ENCODE measurements around the gene KIFBP. TPM values are rescaled to one million over a fixed set of nuclear protein-coding genes. Genes with fewer than 3 reads are reported as not detected.
A peak's percentile ranks its signal among the peaks of the same experiment; 100 is the strongest.

The KIFBP gene
- 44.7 and 45.5 TPM in 2 replicates for total RNA-seq (2021)
- long read RNA-seq, transcript KIF1BP-201 (7 exons, 2,544 nt) = major isoform, 400 of 424 reads
- long read RNA-seq, partial matches to known transcripts = 5 of 424 reads
- long read RNA-seq, other reads (novel, unspliced or antisense) = 12 of 424 reads

GRCh38 chr10:68988530-68989316 lies at the start of gene KIFBP:
TSS of gene KIFBP (plus strand) at chr10:68988803. CDS start at chr10:68988833, 30 bp downstream.
- H2AK5ac ChIP-seq (ENCODE audit: insufficient read length, low read length) = no peak within 1 kb of the TSS
- H3T11ph ChIP-seq (ENCODE audit: low read length) = no peak within 1 kb of the TSS
- peak; percentile 97 for DNase-seq
- H3K9ac ChIP-seq (ENCODE audit: extremely low read depth, insufficient read length, low read length) = peak within 1 kb of the TSS; percentile 75
- Mint-ChIP-seq H3K27me3 (ENCODE audit: low read depth) (no peaks in the 10 kb centered on the region; the same call in 1 of the 2 replicates), H3K4me1 (peaks cover 19 to 25% of the 10 kb centered on the region in 2 experiments), H3K27ac (peak within 1 kb of the TSS; percentile 96 to 99 (median 98)), H3K4me3 (peak within 1 kb of the TSS; percentile 95 to 100), H3K9me3 (no peaks in the 10 kb centered on the region), H3K36me3 (ENCODE audit: insufficient read depth in 1 of 3, low read depth in 3 of 3) (peaks cover 5 to 44% (median 23%) of the 10 kb centered on the region in 3 experiments; a peak in 6 of 7 replicates)
- H3K4ac ChIP-seq (ENCODE audit: low read depth, low read length) = no peak within 1 kb of the TSS
- H2AFZ ChIP-seq (ENCODE audit: low read length) = no peak within 1 kb of the TSS
- H3K79me1 ChIP-seq (ENCODE audit: insufficient read depth, low read depth, low read length, poor library complexity, severe bottlenecking) = no peaks in the 10 kb centered on the region
- H2BK15ac ChIP-seq (ENCODE audit: low read depth, low read length) = no peak within 1 kb of the TSS
- H4K20me1 ChIP-seq (ENCODE audit: control insufficient read depth, insufficient read depth, insufficient read length) = no peaks in the 10 kb centered on the region
- H3K14ac ChIP-seq (ENCODE audit: insufficient read depth, low read length) = peak within 1 kb of the TSS; percentile 41
- H2BK12ac ChIP-seq (ENCODE audit: insufficient read length, low read depth, low read length) = no peak within 1 kb of the TSS
- no peaks in the 10 kb centered on the region; the same call in 1 of the 2 replicates for H3K4me1 ChIP-seq (ENCODE audit: insufficient read depth, low read length)
- no peak within 1 kb of the TSS for H4K8ac ChIP-seq (replicated peaks; ENCODE audit: insufficient read length, low read depth, low read length)
- H4K5ac ChIP-seq (ENCODE audit: insufficient read length, low read depth, low read length) = no peak within 1 kb of the TSS
- H3K4me2 ChIP-seq (ENCODE audit: insufficient read depth, insufficient read length, low read length) = peak within 1 kb of the TSS; percentile 82
- H3K18ac ChIP-seq (ENCODE audit: insufficient read length, low read depth, low read length) = peak within 1 kb of the TSS; percentile 60
- no peak within 1 kb of the TSS for H3K56ac ChIP-seq (ENCODE audit: insufficient read length, low read depth, low read length)
- H3K27ac ChIP-seq (ENCODE audit: insufficient read length, low read depth, low read length) = no peak within 1 kb of the TSS
- no peaks in the 10 kb centered on the region for H3K27me3 ChIP-seq (ENCODE audit: insufficient read depth, low read length)
- H4K91ac ChIP-seq (ENCODE audit: insufficient read length, low read depth, low read length) = no peak within 1 kb of the TSS
- no peaks in the 10 kb centered on the region for H3K9me3 ChIP-seq (ENCODE audit: control insufficient read depth, low read depth, low read length)
- no peak within 1 kb of the TSS for H2BK120ac ChIP-seq (ENCODE audit: low read depth, low read length, poor library complexity, severe bottlenecking)
- H3K79me2 ChIP-seq (ENCODE audit: insufficient read depth, low read length) = peaks cover 19% of the 10 kb centered on the region; the same call in 1 of the 2 replicates
- WGBS (ENCODE audit: extremely low coverage, insufficient read length, low lambda C conversion rate) = no CpG with 5 or more reads among the region's 62 CpGs
- H2BK5ac ChIP-seq (ENCODE audit: insufficient read length, low read length) = no peak within 1 kb of the TSS
- no peak within 1 kb of the TSS for H2BK20ac ChIP-seq (ENCODE audit: low read depth, low read length, poor library complexity, severe bottlenecking)
- no peaks in the 10 kb centered on the region for H3K23me2 ChIP-seq (ENCODE audit: insufficient read length, low read depth, low read length, poor library complexity, severe bottlenecking)
- peak; percentile 57 for TF ChIP-seq CTCF (conservative IDR thresholded peaks at IDR 0.05)
- H3K23ac ChIP-seq (ENCODE audit: insufficient read length, low read depth, low read length) = no peak within 1 kb of the TSS
